Endothelial cell of umbilical vein (primary cell): ENCODE results near the gene PRPS1. TPM values are rescaled to one million over a fixed set of nuclear protein-coding genes. Genes with fewer than 3 reads are reported as not detected.

Experiments used
- BruUV-seq: library from RNA; stranded (reverse); fragments of 400-500 nt; replicated peaks from 2 replicates; lab custom pipeline; 2021; lab: Mats Ljungman, UMichigan
- CTCF ChIA-PET: fragments of 300-600, 350-600 bp; sonication (Branson Sonifier 250); formaldehyde crosslinking; loops from one replicate; lab custom pipeline; 2021; ENCODE audit warnings: antibody characterized with exemption, inconsistent platforms; lab: Charles Lee
- POLR2A ChIA-PET: fragments of 300-600, 350-600 bp; sonication (Branson Sonifier 250); formaldehyde crosslinking; loops from one replicate; lab custom pipeline; 2021; ENCODE audit warnings: antibody characterized with exemption, inconsistent platforms; lab: Charles Lee
- DNase-seq: peaks from one replicate; pipeline ENCODE4 v3.0.0-alpha.2; 2011; ENCODE audit warnings: low read depth, low spot score
- FAIRE-seq: peaks from 2 replicates; lab custom pipeline; 2011; peaks lifted over from hg19 to GRCh38; lab: Jason Lieb, UNC
- H2AFZ ChIP-seq: 2 replicates; pipeline ENCODE4 v1.6.0; 2012; ENCODE audit warnings: low read depth, low read length, control low read depth, inconsistent platforms
- H3K27ac ChIP-seq: 2 replicates; pipeline ENCODE4 v1.5.1; 2011; ENCODE audit warnings: low read depth, mild to moderate bottlenecking, control low read depth, low read length, moderate library complexity; ENCODE audit not compliant: insufficient read depth
- H3K27me3 ChIP-seq, 2 experiments: 2 replicates each; pipeline versions ENCODE4 v1.6.0 to v1.6.1; 2011; ENCODE audit warnings: low read length in 2 of 2, mixed read lengths in 1 of 2; ENCODE audit not compliant: control insufficient read depth in 2 of 2, insufficient read depth in 2 of 2
- H3K36me3 ChIP-seq, 2 experiments: 2 replicates in 1 of 2; 3 replicates in 1 of 2; pipeline ENCODE4 v1.5.1; 2011; ENCODE audit warnings: low read length in 2 of 2, mild to moderate bottlenecking in 1 of 2, moderate library complexity in 1 of 2; ENCODE audit not compliant: control insufficient read depth in 2 of 2, insufficient read depth in 2 of 2; ENCODE audit errors: extremely low read depth in 1 of 2
- H3K4me1 ChIP-seq: 3 replicates; pipeline ENCODE4 v1.5.1; 2011; ENCODE audit warnings: mild to moderate bottlenecking, low read length; ENCODE audit not compliant: control insufficient read depth, insufficient read depth; ENCODE audit errors: extremely low read depth
- H3K4me2 ChIP-seq: 2 replicates; pipeline ENCODE4 v1.6.1; 2011; ENCODE audit warnings: low read length, control low read depth, mixed read lengths; ENCODE audit not compliant: insufficient read depth
- H3K4me3 ChIP-seq, 3 experiments: fragments of 200-600 bp in 1 of 3; sonication (generic), shearing (Covaris generic) in 1 of 3; replicated peaks in 1 of 3; 2 replicates each; pipeline ENCODE4 v1.5.1; 2011 to 2016; ENCODE audit warnings: control low read depth in 3 of 3, low read length in 3 of 3, mild to moderate bottlenecking in 2 of 3, inconsistent platforms in 1 of 3, low read depth in 1 of 3, moderate library complexity in 1 of 3; ENCODE audit not compliant: insufficient read depth in 1 of 3
- H3K79me2 ChIP-seq: 2 replicates; pipeline ENCODE4 v1.6.0; 2012; ENCODE audit warnings: low read length, inconsistent platforms; ENCODE audit not compliant: control insufficient read depth, insufficient read depth
- H3K9ac ChIP-seq: replicated peaks from 2 replicates; pipeline ENCODE3; 2011; ENCODE audit warnings: low read length, control low read depth; ENCODE audit not compliant: insufficient read depth; ENCODE audit errors: extremely low read depth
- H3K9me1 ChIP-seq: replicated peaks from 3 replicates; pipeline ENCODE4 v1.6.0; 2011; ENCODE audit warnings: mild to moderate bottlenecking, low read length; ENCODE audit not compliant: control insufficient read depth, insufficient read depth; ENCODE audit errors: extremely low read depth
- H3K9me3 ChIP-seq: replicated peaks from 2 replicates; pipeline ENCODE4 v1.5.1; 2012; ENCODE audit warnings: low read length, inconsistent platforms; ENCODE audit not compliant: control insufficient read depth, insufficient read depth
- H4K20me1 ChIP-seq: replicated peaks from 2 replicates; pipeline ENCODE3; 2011; ENCODE audit warnings: mild to moderate bottlenecking, low read length; ENCODE audit not compliant: control insufficient read depth, insufficient read depth; ENCODE audit errors: extremely low read depth
- GATA2 ChIP-seq: IDR thresholded peaks from 2 replicates; pipeline ENCODE4 v1.7.0; 2011; ENCODE audit warnings: low read depth, mild to moderate bottlenecking, moderate library complexity, mixed read lengths, low read length; ENCODE audit not compliant: insufficient read length, insufficient read depth
- JUN ChIP-seq: IDR thresholded peaks from 2 replicates; pipeline ENCODE4 v1.6.1; 2011; ENCODE audit warnings: borderline replicate concordance, low read depth; ENCODE audit not compliant: insufficient read length, insufficient read depth
- POLR2A ChIP-seq: IDR thresholded peaks from 2 replicates; pipeline ENCODE4 v1.6.1; 2012; ENCODE audit warnings: low read depth, mild to moderate bottlenecking, control low read depth, low read length
- dilution Hi-C: fragments of 300-500 bp; cut with MboI; formaldehyde crosslinking; loops from one replicate; pipeline ENCODE4 v1.15.0; 2019; ENCODE audit warnings: low sequenced_read_pairs; ENCODE audit not compliant: extremely low pct_ligation_motif_present
- intact Hi-C: fragments of 100-400 bp; cut with micrococcal nuclease; formaldehyde crosslinking; loops from one replicate; pipeline ENCODE4 v1.10.0; 2022
- polyA plus RNA-seq, 4 experiments: library from polyadenylated mRNA; depleted of rRNA in 3 of 4; stranded (reverse) in 3 of 4; unstranded in 1 of 4; fragments of >200 nt; gene quantifications; 2 replicates each; pipeline versions ENCODE4 v1.2.1 to v1.2.3, GENCODE V29; 2011 to 2012; ENCODE audit warnings: missing spikeins in 1 of 4
- total RNA-seq: library from RNA; stranded (reverse); gene quantifications from 2 replicates; pipeline ENCODE4 v1.2.3, GENCODE V29; 2021
- TF ChIP-seq, protein P1 (sequence below): IDR thresholded peaks from 2 replicates; pipeline ENCODE4 v1.6.1; 2011; ENCODE audit not compliant: insufficient read depth, insufficient read length
- TF ChIP-seq, protein P2 (sequence below), 2 donors: IDR thresholded peaks; 1 replicate in 1 of 2; 2 replicates in 1 of 2; pipeline ENCODE4 v1.5.1; 2011; ENCODE audit warnings: low read length in 2 of 2, mild to moderate bottlenecking in 2 of 2, moderate library complexity in 2 of 2, control low read depth in 1 of 2, inconsistent platforms in 1 of 2, low read depth in 1 of 2; ENCODE audit not compliant: insufficient read depth in 1 of 2; ENCODE audit errors: extremely low read depth in 1 of 2

The PRPS1 gene
- total and polyA plus RNA-seq, 2 donors (not counting 3 experiments of a cell fraction or from before 2014, with no cell fraction given): 30.9 to 36.8 TPM

DNA sequence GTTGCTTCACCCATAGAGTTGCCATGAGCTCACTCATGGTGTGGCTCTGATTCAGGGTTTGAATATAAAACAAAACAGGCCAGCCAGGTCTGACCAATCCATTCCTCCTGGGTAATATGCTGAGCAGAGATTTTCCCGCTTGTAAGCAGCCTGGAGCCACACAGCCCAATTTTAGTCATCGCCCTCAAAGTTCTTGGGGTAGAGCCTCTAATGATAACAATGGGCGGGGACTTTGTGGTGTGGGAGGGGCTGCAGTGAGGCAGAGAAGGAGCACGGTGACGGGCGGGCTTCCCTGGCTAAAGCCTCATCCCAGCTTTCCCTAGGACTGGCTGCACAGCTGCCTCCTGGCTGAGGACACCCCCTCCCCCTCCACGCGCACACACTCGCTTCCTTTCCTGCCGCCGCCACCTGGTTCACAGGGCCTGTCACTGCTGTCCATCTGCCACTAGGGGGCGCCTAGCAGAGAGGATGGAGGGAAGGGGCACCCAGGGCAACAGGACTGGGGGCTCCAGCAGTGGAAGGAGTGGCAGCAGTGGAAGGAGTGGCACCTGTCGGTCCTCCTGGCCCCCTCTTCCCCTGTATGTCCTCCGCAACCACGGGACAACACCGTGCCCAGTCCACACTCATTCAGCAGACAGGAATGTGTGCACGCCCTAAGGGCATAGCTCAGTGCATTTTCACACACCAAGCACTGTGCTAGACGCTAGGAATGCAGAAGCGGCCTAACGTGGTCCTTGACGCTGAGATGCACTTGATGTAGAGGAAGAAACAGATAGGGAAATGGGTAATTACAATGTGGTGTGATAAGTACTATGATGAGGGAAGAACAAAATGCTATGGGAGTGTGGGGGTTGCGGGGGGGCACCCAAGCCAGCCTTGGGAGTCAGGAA is 26.8 kb downstream of the PRPS1 start:
- no peak overlapping the region for H2AFZ ChIP-seq

More for the DNA sequence above, 26.8 kb downstream of the PRPS1 start:
- Histone ChIP-seq H3K27me3 (no peaks in the 10 kb centered on the region), H3K4me2 (no peak overlapping the region), H3K9ac (no peak overlapping the region), H3K9me1 (no peaks in the 10 kb centered on the region), H4K20me1 (no peaks in the 10 kb centered on the region), H3K79me2 (no peaks in the 10 kb centered on the region), H3K4me3 (no peak overlapping the region), H3K27ac (peak overlapping the region; percentile 45), H3K4me1 (peaks cover 6% of the 10 kb centered on the region), H3K9me3 (no peaks in the 10 kb centered on the region), H3K36me3 (no peaks in the 10 kb centered on the region)
- ChIA-PET POLR2A (no interaction called here), CTCF (interaction anchor here (0.9 to 4.4 kb wide), 20 partner anchors 9 to 761 kb away, joined by 3 to 51 read pairs (median 5); partner anchors contain the start of genes NCBP2L, PRPS1 and TSC22D3)
- DNase-seq (peak; percentile 49), FAIRE-seq (peak; percentile 93)
- TF ChIP-seq, protein P1, sequence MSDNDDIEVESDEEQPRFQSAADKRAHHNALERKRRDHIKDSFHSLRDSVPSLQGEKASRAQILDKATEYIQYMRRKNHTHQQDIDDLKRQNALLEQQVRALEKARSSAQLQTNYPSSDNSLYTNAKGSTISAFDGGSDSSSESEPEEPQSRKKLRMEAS: no peak
- TF ChIP-seq GATA2: no peak
- TF ChIP-seq, protein P2, sequence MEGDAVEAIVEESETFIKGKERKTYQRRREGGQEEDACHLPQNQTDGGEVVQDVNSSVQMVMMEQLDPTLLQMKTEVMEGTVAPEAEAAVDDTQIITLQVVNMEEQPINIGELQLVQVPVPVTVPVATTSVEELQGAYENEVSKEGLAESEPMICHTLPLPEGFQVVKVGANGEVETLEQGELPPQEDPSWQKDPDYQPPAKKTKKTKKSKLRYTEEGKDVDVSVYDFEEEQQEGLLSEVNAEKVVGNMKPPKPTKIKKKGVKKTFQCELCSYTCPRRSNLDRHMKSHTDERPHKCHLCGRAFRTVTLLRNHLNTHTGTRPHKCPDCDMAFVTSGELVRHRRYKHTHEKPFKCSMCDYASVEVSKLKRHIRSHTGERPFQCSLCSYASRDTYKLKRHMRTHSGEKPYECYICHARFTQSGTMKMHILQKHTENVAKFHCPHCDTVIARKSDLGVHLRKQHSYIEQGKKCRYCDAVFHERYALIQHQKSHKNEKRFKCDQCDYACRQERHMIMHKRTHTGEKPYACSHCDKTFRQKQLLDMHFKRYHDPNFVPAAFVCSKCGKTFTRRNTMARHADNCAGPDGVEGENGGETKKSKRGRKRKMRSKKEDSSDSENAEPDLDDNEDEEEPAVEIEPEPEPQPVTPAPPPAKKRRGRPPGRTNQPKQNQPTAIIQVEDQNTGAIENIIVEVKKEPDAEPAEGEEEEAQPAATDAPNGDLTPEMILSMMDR (IDR thresholded peaks at IDR 0.05; ENCODE audit: extremely low read depth in 1 of 2, insufficient read depth in 1 of 2, low read depth in 1 of 2, low read length in 2 of 2): peak; percentile 65 to 74
- no peak for TF ChIP-seq POLR2A
- TF ChIP-seq JUN: no peak
- no TSS peak for BruUV-seq
- dilution Hi-C loops: no loop called here
- intact Hi-C loops: loop anchor here (1.0 to 5.0 kb wide), 3 partner anchors 27 to 417 kb away; partner anchors contain the start of genes NCBP2L and PRPS1
